ENCODE results near the gene CDYL2.

The CDYL2 gene

DNA sequence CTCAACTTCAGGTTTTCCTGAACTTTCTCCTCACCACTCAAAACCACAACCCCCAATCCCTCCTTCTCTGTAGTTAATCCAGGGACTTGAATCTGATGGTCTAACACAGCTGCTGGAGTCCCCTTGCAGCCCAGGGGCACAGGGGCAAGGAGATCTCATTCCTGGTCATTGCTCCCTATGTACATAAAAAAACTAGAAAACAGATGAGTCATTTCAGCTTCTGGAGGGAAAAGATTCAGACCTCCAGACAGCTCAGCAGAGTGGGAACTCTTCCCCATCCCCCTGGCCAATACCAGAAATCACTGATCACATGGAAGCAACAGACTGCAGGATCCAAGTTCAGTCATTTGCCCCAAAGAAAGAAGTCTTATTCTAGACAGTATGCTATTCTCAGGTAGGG lies 201.5 kb downstream of the CDYL2 start:
- no peak for DNase-seq (ENCODE audit: low read depth)
- no peak overlapping the region for H3K4me3 ChIP-seq (ENCODE audit: low read depth, low read length)
- TF ChIP-seq, protein P1, sequence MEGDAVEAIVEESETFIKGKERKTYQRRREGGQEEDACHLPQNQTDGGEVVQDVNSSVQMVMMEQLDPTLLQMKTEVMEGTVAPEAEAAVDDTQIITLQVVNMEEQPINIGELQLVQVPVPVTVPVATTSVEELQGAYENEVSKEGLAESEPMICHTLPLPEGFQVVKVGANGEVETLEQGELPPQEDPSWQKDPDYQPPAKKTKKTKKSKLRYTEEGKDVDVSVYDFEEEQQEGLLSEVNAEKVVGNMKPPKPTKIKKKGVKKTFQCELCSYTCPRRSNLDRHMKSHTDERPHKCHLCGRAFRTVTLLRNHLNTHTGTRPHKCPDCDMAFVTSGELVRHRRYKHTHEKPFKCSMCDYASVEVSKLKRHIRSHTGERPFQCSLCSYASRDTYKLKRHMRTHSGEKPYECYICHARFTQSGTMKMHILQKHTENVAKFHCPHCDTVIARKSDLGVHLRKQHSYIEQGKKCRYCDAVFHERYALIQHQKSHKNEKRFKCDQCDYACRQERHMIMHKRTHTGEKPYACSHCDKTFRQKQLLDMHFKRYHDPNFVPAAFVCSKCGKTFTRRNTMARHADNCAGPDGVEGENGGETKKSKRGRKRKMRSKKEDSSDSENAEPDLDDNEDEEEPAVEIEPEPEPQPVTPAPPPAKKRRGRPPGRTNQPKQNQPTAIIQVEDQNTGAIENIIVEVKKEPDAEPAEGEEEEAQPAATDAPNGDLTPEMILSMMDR (IDR thresholded peaks at IDR 0.05; ENCODE audit: low read depth, low read length, missing control alignments), result no peak

GRCh38 chr16:80601182-80601581 lies 203.2 kb downstream of the CDYL2 start:
- DNase-seq (ENCODE audit: low read depth), result no peak
- H3K4me3 ChIP-seq (ENCODE audit: low read depth, low read length), result no peak overlapping the region
- TF ChIP-seq, protein P1 (IDR thresholded peaks at IDR 0.05; ENCODE audit: low read depth, low read length, missing control alignments), result no peak

GRCh38 chr16:80599466-80599865 lies 204.9 kb downstream of the CDYL2 start:
- no peak overlapping the region for H3K4me3 ChIP-seq (ENCODE audit: low read depth, low read length)
- TF ChIP-seq, protein P1 (IDR thresholded peaks at IDR 0.05; ENCODE audit: low read depth, low read length, missing control alignments), result no peak
- no peak for DNase-seq (ENCODE audit: low read depth)

- H3K4me3 ChIP-seq (ENCODE audit: low read depth, low read length), result no peak overlapping the region
- TF ChIP-seq, protein P1 (IDR thresholded peaks at IDR 0.05; ENCODE audit: low read depth, low read length, missing control alignments), result no peak
- no peak for DNase-seq (ENCODE audit: low read depth)
These were observed 207.7 kb downstream of the CDYL2 start for GRCh38 chr16:80596507-80597207.

- DNase-seq (ENCODE audit: low read depth), result no peak
- TF ChIP-seq, protein P1 (IDR thresholded peaks at IDR 0.05; ENCODE audit: low read depth, low read length, missing control alignments), result no peak
- no peak overlapping the region for H3K4me3 ChIP-seq (ENCODE audit: low read depth, low read length)
These were observed 209.6 kb downstream of the CDYL2 start for GRCh38 chr16:80594756-80595155.

DNA sequence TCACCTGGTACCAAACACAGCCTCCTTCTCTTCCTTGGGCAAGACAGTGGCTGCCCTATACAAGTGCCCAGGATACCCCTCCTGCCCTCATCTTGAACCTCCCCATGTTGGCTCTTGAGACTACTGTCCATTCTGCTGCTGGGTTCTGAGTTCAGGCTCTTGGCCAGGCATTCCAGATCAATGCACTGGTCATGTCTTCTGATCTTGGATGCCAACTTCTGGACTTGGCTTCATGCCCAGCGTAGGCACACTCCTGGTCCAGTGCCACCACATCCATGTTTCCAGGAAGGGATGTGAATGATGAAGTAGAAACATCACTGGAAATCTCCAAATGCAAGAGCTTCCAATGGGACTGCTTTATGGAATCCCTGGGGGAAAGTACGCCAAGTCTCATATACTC lies 212.1 kb downstream of the CDYL2 start:
- TF ChIP-seq, protein P1 (IDR thresholded peaks at IDR 0.05; ENCODE audit: low read depth, low read length, missing control alignments), result no peak
- no peak for DNase-seq (ENCODE audit: low read depth)
- no peak overlapping the region for H3K4me3 ChIP-seq (ENCODE audit: low read depth, low read length)

Measured in GM12864 (cell line).